Chondrocyte (in vitro differentiated cells): ENCODE measurements around the gene CIROP. TPM values are rescaled to one million over a fixed set of nuclear protein-coding genes. Genes with fewer than 3 reads are reported as not detected.

Source experiments
- DNase-seq: peaks from one replicate; pipeline ENCODE4 v3.0.0; 2021; ENCODE audit warnings: mixed read lengths, low spot score
- H3K27ac Mint-ChIP-seq: one replicate; pipeline ENCODE4 v1.8.0; 2021; ENCODE audit warnings: mild to moderate bottlenecking, moderate library complexity, mixed read lengths; ENCODE audit not compliant: unreplicated experiment
- H3K27me3 Mint-ChIP-seq: 2 replicates; pipeline ENCODE4 v1.8.0; 2021; ENCODE audit warnings: low read depth, mixed read lengths
- H3K36me3 Mint-ChIP-seq: 2 replicates; pipeline ENCODE4 v1.8.0; 2021; ENCODE audit warnings: low read depth, mixed read lengths
- H3K4me1 Mint-ChIP-seq: 2 replicates; pipeline ENCODE4 v1.8.0; 2021; ENCODE audit warnings: low read depth, mild to moderate bottlenecking, mixed read lengths
- H3K4me3 Mint-ChIP-seq: one replicate; pipeline ENCODE4 v1.8.0; 2021; ENCODE audit warnings: mild to moderate bottlenecking, moderate library complexity, mixed read lengths; ENCODE audit not compliant: unreplicated experiment
- H3K9me3 Mint-ChIP-seq: 2 replicates; pipeline ENCODE4 v1.8.0; 2021; ENCODE audit warnings: low read depth, mixed read lengths
- CTCF ChIP-seq: fragments of 200-600 bp; sonication (generic); IDR thresholded peaks from 2 replicates; pipeline ENCODE4 v1.5.0; 2021; ENCODE audit warnings: antibody characterized with exemption, mild to moderate bottlenecking, moderate library complexity
- total RNA-seq: library from RNA; stranded (reverse); gene quantifications from 3 replicates; pipeline ENCODE4 v1.2.1, GENCODE V29; 2021

The CIROP gene
- total RNA-seq, 1 donor from 2014 or later: not detected

GRCh38 chr14:23106747-23107045 is 1.9 kb upstream of the CIROP start:
- no peaks in the 10 kb centered on the region for H3K9me3 Mint-ChIP-seq
- H3K36me3 Mint-ChIP-seq: no peaks in the 10 kb centered on the region
- no peak for DNase-seq
- no peak for TF ChIP-seq CTCF
- no peaks in the 10 kb centered on the region for H3K27me3 Mint-ChIP-seq
- no peak overlapping the region for H3K4me3 Mint-ChIP-seq
- peaks cover 8% of the 10 kb centered on the region for H3K4me1 Mint-ChIP-seq
- no peak overlapping the region for H3K27ac Mint-ChIP-seq

DNA sequence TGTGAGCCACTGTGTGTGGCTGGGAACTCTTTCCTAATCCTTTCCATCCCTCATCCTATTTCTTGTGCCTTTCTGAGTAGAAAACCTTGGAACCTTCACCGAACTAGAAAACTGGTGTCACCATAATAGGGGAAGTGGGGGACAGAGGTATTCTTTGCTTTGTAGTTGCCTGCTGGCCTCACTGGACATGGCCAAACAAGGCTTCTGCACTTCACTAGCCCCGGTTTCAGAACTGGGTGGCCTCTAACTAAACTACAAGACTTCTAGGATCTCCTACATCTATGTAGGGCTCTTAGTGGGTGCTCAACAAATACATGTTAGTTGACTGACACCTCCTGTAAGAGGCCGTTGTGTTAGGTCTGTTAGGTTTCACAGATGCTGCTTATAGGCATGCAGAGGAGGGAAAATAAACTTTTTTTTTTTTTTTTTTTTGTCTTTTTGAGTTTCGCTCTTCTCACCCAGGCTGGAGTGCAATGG is 597 bp upstream of the CIROP start:
- Mint-ChIP-seq H3K27me3 (no peaks in the 10 kb centered on the region), H3K27ac (no peak overlapping the region), H3K4me3 (no peak overlapping the region), H3K36me3 (peaks cover under 1% of the 10 kb centered on the region), H3K4me1 (peaks cover 8% of the 10 kb centered on the region), H3K9me3 (no peaks in the 10 kb centered on the region)
- DNase-seq: no peak
- TF ChIP-seq CTCF: no peak

DNA sequence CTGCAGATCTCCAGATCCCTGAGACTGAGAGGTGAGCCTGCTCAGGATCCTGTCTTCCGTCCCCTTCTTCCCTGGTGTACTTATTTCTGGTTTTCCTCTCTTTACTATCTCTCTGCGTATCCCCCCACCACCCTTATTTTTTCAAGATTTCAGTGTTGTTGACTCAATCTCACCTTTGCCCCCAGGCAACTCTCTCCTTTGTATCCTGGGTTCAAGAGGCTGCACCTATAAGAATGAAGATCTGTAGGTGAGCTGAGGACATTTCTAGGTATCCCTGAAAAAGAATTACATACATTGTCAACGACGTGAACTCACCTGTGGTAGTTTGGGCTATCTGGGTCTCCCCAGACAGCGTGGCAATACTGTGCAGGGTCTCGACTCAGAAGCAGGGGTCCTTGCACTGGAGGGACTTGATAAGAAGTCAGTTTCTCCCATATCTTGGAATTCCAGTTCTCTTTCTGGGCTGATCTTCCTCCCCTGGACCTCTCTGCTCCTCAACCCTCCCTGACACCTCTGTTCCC is 659 bp downstream of the CIROP start:
- no peak for TF ChIP-seq CTCF
- no peaks in the 10 kb centered on the region for H3K9me3 Mint-ChIP-seq
- H3K36me3 Mint-ChIP-seq: peaks cover 3% of the 10 kb centered on the region
- peaks cover 8% of the 10 kb centered on the region for H3K4me1 Mint-ChIP-seq
- H3K27ac Mint-ChIP-seq: no peak overlapping the region
- no peak overlapping the region for H3K4me3 Mint-ChIP-seq
- no peaks in the 10 kb centered on the region for H3K27me3 Mint-ChIP-seq
- DNase-seq: no peak

GRCh38 chr14:23103581-23103980 is 1.2 kb downstream of the CIROP start:
- Mint-ChIP-seq H3K4me3 (no peak overlapping the region), H3K36me3 (peaks cover 4% of the 10 kb centered on the region), H3K9me3 (no peaks in the 10 kb centered on the region), H3K27me3 (no peaks in the 10 kb centered on the region), H3K27ac (no peak overlapping the region), H3K4me1 (peaks cover 8% of the 10 kb centered on the region)
- DNase-seq: no peak
- no peak for TF ChIP-seq CTCF

- Mint-ChIP-seq H3K27ac (no peak overlapping the region), H3K4me3 (no peak overlapping the region), H3K4me1 (peaks cover 9% of the 10 kb centered on the region), H3K9me3 (no peaks in the 10 kb centered on the region), H3K36me3 (peaks cover 5% of the 10 kb centered on the region), H3K27me3 (no peaks in the 10 kb centered on the region)
- no peak for TF ChIP-seq CTCF
- DNase-seq: no peak
Measured at GRCh38 chr14:23102801-23103200, 2.0 kb downstream of the CIROP start.
